ENCODE measurements around the gene ASPG.

Gene ASPG

GRCh38 chr14:104138098-104138717 is 52.7 kb downstream of the ASPG start, which contains the start of gene KIF26A:
Gene KIF26A (plus strand): TSS chr14:104138587. CDS start chr14:104138723, 136 bp downstream.
- DNase-seq, result no peak

GRCh38 chr14:104138718-104139459 is 53.4 kb downstream of the ASPG start:
- DNase-seq, result no peak

GRCh38 chr14:104139460-104140212 is 54.1 kb downstream of the ASPG start:
- DNase-seq, result no peak

GRCh38 chr14:104140213-104140462 is 54.6 kb downstream of the ASPG start:
- no peak for DNase-seq

GRCh38 chr14:104140463-104141331 is 55.2 kb downstream of the ASPG start:
- DNase-seq, result no peak

GRCh38 chr14:104141621-104142091 is 56.2 kb downstream of the ASPG start:
- DNase-seq, result no peak

- DNase-seq, result no peak
These were observed 56.8 kb downstream of the ASPG start for GRCh38 chr14:104142136-104142945.

- DNase-seq, result no peak
These were observed 57.5 kb downstream of the ASPG start for GRCh38 chr14:104142946-104143470.

GRCh38 chr14:104143521-104144452 is 58.3 kb downstream of the ASPG start:
- no peak for DNase-seq

GRCh38 chr14:104144453-104144790 is 58.9 kb downstream of the ASPG start:
- no peak for DNase-seq

GRCh38 chr14:104144911-104145825 is 59.7 kb downstream of the ASPG start:
- no peak for DNase-seq

GRCh38 chr14:104145826-104146601 is 60.5 kb downstream of the ASPG start:
- DNase-seq, result no peak

GRCh38 chr14:104146651-104147345 is 61.3 kb downstream of the ASPG start:
- DNase-seq, result no peak

- no peak for DNase-seq
These were observed 62.0 kb downstream of the ASPG start for GRCh38 chr14:104147346-104148125.

GRCh38 chr14:104148433-104149277 is 63.2 kb downstream of the ASPG start:
- DNase-seq, result no peak

GRCh38 chr14:104149278-104149595 is 63.7 kb downstream of the ASPG start:
- no peak for DNase-seq
